ENCODE measurements around the gene BSDC1.

The BSDC1 gene

DNA sequence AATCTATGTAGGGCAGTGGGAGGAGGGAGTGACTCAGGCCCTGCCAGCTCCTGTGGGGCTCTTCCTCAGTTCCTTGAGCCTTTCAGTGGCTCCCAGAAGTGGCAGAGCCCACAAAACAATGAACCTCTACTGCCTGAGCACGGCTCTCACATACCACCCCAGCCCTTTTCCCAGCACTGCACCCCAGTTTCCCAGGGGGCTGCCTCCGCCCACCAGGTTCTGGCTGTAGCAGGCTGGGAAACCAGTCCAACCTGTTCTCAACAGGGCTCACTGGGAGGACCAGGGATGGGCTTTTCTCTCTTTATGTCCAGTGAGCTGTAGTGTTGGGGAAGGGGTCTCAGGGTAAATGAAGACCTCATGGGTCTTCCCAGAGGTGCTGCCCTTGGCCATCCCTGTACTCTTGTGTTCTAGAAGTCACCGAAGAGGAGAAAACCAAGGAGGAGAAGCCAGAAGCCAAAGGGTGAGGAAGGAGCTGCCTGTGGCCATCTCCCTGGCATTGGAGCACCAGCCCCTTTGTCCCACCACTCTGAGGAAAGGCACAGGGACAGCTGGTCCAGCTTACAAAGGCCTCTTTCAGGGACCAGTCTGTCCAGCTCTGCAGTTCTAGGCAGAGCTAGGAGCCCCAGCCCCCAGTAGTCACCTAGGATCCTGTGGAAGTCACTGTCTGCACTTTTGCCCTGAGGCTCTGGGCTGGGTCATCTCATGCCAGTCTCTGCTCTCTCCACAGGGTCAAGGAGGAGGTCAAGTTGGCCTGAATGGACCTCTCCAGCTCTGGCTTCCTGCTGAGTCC lies 61.8 kb downstream of the BSDC1 start:
- no peak overlapping the region for H3K4me3 ChIP-seq (ENCODE audit: low read length)
- TF ChIP-seq, protein P1, sequence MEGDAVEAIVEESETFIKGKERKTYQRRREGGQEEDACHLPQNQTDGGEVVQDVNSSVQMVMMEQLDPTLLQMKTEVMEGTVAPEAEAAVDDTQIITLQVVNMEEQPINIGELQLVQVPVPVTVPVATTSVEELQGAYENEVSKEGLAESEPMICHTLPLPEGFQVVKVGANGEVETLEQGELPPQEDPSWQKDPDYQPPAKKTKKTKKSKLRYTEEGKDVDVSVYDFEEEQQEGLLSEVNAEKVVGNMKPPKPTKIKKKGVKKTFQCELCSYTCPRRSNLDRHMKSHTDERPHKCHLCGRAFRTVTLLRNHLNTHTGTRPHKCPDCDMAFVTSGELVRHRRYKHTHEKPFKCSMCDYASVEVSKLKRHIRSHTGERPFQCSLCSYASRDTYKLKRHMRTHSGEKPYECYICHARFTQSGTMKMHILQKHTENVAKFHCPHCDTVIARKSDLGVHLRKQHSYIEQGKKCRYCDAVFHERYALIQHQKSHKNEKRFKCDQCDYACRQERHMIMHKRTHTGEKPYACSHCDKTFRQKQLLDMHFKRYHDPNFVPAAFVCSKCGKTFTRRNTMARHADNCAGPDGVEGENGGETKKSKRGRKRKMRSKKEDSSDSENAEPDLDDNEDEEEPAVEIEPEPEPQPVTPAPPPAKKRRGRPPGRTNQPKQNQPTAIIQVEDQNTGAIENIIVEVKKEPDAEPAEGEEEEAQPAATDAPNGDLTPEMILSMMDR (conservative IDR thresholded peaks at IDR 0.05; ENCODE audit: low read length): no peak
- DNase-seq (ENCODE audit: low read depth): no peak

DNA sequence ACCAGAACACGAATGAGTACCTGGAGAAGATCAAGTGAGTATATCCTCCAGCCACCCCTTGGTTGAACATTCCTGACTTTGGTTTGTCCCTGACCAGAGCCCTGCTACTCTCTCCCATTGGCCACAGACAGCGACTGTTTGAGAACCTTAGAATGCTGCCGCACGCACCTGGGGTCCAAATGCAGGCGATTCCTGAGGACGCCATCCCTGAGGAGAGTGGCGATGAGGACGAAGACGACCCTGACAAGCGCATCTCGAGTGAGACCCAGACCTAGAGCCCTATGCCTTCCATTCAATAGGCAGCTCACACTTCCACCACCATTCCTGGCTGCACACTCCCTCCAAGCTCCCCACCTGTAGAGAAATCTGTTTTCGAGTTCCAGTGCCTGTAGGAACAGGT lies 62.7 kb downstream of the BSDC1 start:
- DNase-seq (ENCODE audit: low read depth): no peak
- H3K4me3 ChIP-seq (ENCODE audit: low read length): no peak overlapping the region
- TF ChIP-seq, protein P1 (conservative IDR thresholded peaks at IDR 0.05; ENCODE audit: low read length): no peak

DNA sequence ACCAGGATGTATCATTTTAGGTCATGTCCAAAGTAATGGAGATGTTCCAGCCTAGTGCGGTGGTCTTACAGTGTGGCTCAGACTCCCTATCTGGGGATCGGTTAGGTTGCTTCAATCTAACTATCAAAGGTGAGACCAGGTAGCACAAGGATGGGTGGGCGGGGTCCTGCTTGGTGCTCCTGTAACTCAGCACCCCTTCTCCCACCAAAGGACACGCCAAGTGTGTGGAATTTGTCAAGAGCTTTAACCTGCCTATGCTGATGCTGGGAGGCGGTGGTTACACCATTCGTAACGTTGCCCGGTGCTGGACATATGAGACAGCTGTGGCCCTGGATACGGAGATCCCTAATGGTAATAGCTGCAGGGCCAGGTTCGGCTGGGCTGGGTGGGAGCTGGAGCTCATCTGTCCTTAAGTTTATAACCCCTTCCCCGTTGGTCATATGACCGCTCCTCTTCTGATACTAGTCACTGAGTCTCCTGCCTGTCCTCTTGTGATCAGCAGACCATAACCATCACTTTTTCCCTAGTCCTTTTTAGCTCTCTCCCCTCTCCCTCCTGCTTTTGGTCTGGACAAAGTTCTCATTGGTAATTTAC lies 63.6 kb downstream of the BSDC1 start:
- no peak for DNase-seq (ENCODE audit: low read depth)
- no peak overlapping the region for H3K4me3 ChIP-seq (ENCODE audit: low read length)
- TF ChIP-seq, protein P1 (conservative IDR thresholded peaks at IDR 0.05; ENCODE audit: low read length): no peak

DNA sequence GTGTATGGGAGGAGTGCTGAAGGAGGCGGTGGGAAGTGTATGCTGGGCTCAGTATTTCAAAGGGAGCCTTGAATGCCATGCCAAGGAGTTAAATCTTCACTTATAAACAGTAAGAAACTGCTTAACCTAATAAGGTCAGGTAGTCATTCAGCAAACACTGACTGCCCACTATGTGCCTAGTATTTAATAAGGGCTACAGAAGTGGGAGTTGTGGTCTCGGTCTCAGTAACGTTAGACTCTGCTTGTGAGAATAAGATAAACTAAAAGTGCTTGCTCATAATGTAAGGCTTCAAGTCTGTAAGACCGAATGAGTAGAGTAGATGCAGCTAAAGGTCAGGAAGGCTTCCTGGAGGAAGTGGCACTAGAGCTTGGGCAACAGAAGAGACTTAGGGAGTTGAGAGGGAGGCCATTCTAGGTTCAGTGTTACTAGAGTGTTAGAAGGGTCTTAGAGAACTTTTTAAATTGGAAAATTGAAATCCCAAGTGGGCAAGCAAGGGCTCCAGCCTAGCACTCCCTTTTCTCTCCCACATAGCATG lies 64.2 kb downstream of the BSDC1 start:
- DNase-seq (ENCODE audit: low read depth): no peak

DNA sequence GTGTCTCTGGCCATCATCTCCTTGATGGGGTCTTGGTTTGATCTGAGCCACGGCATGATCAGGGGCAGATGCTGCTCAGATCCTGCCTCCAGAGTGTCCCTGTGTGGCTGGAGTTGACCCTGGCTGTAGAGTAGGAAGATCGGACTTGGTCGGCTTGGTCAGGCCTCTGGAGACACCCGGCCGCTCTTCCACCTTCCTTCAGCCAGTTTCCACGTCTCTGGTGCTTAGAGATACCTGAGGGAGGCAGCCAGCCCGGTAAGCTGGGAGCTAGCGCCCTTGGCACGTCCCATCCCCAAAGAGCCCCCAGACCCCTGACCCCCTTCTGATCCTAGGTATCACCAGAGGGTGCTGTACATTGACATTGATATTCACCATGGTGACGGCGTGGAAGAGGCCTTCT lies 67.0 kb downstream of the BSDC1 start:
- TF ChIP-seq, protein P1 (conservative IDR thresholded peaks at IDR 0.05; ENCODE audit: low read length): no peak
- H3K4me3 ChIP-seq (ENCODE audit: low read length): no peak overlapping the region
- DNase-seq (ENCODE audit: low read depth): no peak

More for the DNA sequence above, 64.2 kb downstream of the BSDC1 start:
- no peak overlapping the region for H3K4me3 ChIP-seq (ENCODE audit: low read length)
- TF ChIP-seq, protein P1 (conservative IDR thresholded peaks at IDR 0.05; ENCODE audit: low read length): no peak

DNA sequence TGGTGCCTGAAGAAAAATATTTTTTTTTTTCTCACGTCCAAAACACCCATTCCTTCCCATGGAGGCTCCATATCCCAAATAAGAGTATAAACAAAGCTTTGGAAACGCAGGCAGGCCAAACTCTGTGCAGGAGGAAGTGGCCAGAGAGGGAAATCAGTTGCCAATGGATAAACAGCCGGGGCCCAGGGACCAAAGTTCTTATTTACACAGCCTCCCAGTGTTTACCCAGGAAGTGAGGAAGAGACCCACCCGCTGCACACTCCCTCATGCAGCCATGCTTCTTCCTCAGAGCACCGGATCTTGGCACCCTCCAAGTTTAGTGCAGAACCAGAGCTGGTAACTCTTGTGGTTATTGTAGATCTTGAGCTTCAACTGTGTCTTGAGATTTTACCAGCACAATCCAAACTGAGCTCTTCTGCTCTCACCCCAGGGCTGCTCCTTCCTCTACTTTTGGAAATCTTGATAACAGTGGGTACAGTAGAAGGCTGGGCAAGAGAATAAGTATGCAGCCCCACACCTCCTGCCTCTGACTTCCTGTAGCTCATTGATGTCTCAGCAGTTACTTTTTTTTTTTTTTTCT lies 72.4 kb downstream of the BSDC1 start:
- DNase-seq (ENCODE audit: low read depth): no peak
- no peak overlapping the region for H3K4me3 ChIP-seq (ENCODE audit: low read length)

More for the DNA sequence above, 72.4 kb downstream of the BSDC1 start:
- TF ChIP-seq, protein P1 (conservative IDR thresholded peaks at IDR 0.05; ENCODE audit: low read length): no peak

All from AG10803 (cell line).